WTC11 (cell line): ENCODE measurements around the gene PRKAG2. TPM values are rescaled to one million over a fixed set of nuclear protein-coding genes. Genes with fewer than 3 reads are reported as not detected.

ENCODE experiments used
- ATAC-seq: fragments of 200-7000 bp; cut with Tn5 transposase; 2 replicates; pipeline ENCODE4 v1.10.0; 2021; ENCODE audit warnings: mild to moderate bottlenecking, moderate library complexity
- CTCF ChIA-PET: fragments of 300-600 bp; sonication (Branson Sonifier 250); formaldehyde crosslinking; loops from one replicate; lab custom pipeline; 2021; ENCODE audit warnings: antibody characterized with exemption; lab: Charles Lee
- POLR2A ChIA-PET: fragments of 350-600 bp; sonication (Branson Sonifier 250); formaldehyde crosslinking; loops from one replicate; lab custom pipeline; 2021; ENCODE audit warnings: antibody characterized with exemption; lab: Charles Lee
- DNase-seq: peaks from one replicate; pipeline ENCODE4 v3.0.0; 2021; ENCODE audit warnings: low spot score
- H3K27ac Mint-ChIP-seq: 2 replicates; pipeline ENCODE4 v1.8.0; 2021; ENCODE audit warnings: mixed read lengths
- H3K27me3 Mint-ChIP-seq: 2 replicates; pipeline ENCODE4 v1.8.0; 2021; ENCODE audit warnings: low read depth, mild to moderate bottlenecking, moderate library complexity, mixed read lengths
- H3K36me3 Mint-ChIP-seq: 2 replicates; pipeline ENCODE4 v1.8.0; 2021; ENCODE audit warnings: mixed read lengths
- H3K4me1 Mint-ChIP-seq: 2 replicates; pipeline ENCODE4 v1.8.0; 2022; ENCODE audit warnings: mixed read lengths
- H3K4me3 Mint-ChIP-seq: 2 replicates; pipeline ENCODE4 v1.8.0; 2021; ENCODE audit warnings: mild to moderate bottlenecking, moderate library complexity, mixed read lengths
- H3K9me3 Mint-ChIP-seq: 2 replicates; pipeline ENCODE4 v1.8.0; 2021; ENCODE audit warnings: mixed read lengths
- EMX1 ChIP-seq: fragments of 250-450 bp; sonication (Bioruptor Pico); IDR thresholded peaks from 2 replicates; pipeline ENCODE4 v1.8.0; 2021; ENCODE audit warnings: mild to moderate bottlenecking
- FOXP1 ChIP-seq: sonication (generic); formaldehyde crosslinking; IDR thresholded peaks from 2 replicates; pipeline ENCODE4 v1.8.0; 2022; ENCODE audit warnings: missing genetic modification reagents, mild to moderate bottlenecking, moderate library complexity, borderline replicate concordance
- GABPB1 ChIP-seq: sonication (generic); formaldehyde crosslinking; IDR thresholded peaks from 2 replicates; pipeline ENCODE4 v1.8.1; 2023; ENCODE audit warnings: mild to moderate bottlenecking, missing genetic modification reagents
- GTF2I ChIP-seq: fragments of 250-450 bp; sonication (Bioruptor Pico); conservative IDR thresholded peaks from 2 replicates; pipeline ENCODE4 v1.4.0; 2021; ENCODE audit warnings: mild to moderate bottlenecking
- NR3C1 ChIP-seq: sonication (generic); formaldehyde crosslinking; conservative IDR thresholded peaks from 2 replicates; pipeline ENCODE4 v1.8.1; 2023; ENCODE audit warnings: low read depth, mild to moderate bottlenecking, missing genetic modification reagents
- PRRX2 ChIP-seq: fragments of 250-450 bp; sonication (Bioruptor Pico); IDR thresholded peaks from 2 replicates; pipeline ENCODE4 v1.8.0; 2021; ENCODE audit warnings: mild to moderate bottlenecking
- SP1 ChIP-seq: sonication (generic); formaldehyde crosslinking; conservative IDR thresholded peaks from 2 replicates; pipeline ENCODE4 v1.8.1; 2022; ENCODE audit warnings: missing genetic modification reagents
- ZBTB21 ChIP-seq: sonication (generic); formaldehyde crosslinking; IDR thresholded peaks from 2 replicates; pipeline ENCODE4 v1.8.1; 2023; ENCODE audit warnings: mild to moderate bottlenecking, missing genetic modification reagents, borderline replicate concordance
- ZNF219 ChIP-seq: sonication (generic); formaldehyde crosslinking; IDR thresholded peaks from 2 replicates; pipeline ENCODE4 v1.8.0; 2023; ENCODE audit warnings: missing genetic modification reagents, mild to moderate bottlenecking, borderline replicate concordance
- ZNF671 ChIP-seq: fragments of 250-450 bp; sonication (Bioruptor Pico); IDR thresholded peaks from 2 replicates; pipeline ENCODE4 v1.8.0; 2021; ENCODE audit warnings: mild to moderate bottlenecking
- total RNA-seq: library from RNA; stranded (reverse); gene quantifications from 3 replicates; pipeline ENCODE4 v1.2.3, GENCODE V29; 2021
- TF ChIP-seq, protein P1 (sequence below): sonication (generic); formaldehyde crosslinking; conservative IDR thresholded peaks from 2 replicates; pipeline ENCODE4 v1.8.1; 2023; ENCODE audit warnings: mild to moderate bottlenecking, low read depth, missing genetic modification reagents, moderate library complexity
- TF ChIP-seq, protein P2 (sequence below): sonication (generic); formaldehyde crosslinking; IDR thresholded peaks from 2 replicates; pipeline ENCODE4 v1.8.0; 2022; ENCODE audit warnings: missing genetic modification reagents
- TF ChIP-seq, protein P3 (sequence below): sonication (generic); formaldehyde crosslinking; IDR thresholded peaks from 2 replicates; pipeline ENCODE4 v1.8.1; 2023; ENCODE audit warnings: mild to moderate bottlenecking, missing genetic modification reagents, moderate library complexity
- TF ChIP-seq, protein P4 (sequence below): fragments of 250-450 bp; sonication (Bioruptor Pico); IDR thresholded peaks from 2 replicates; pipeline ENCODE4 v1.9.0; 2021; ENCODE audit warnings: mild to moderate bottlenecking
- TF ChIP-seq, protein P5 (sequence below): fragments of 200-600 bp; IDR thresholded peaks from 2 replicates; pipeline ENCODE4 v1.8.0; 2022; ENCODE audit warnings: antibody characterized with exemption

The PRKAG2 gene
- total RNA-seq, 1 experiment from 2014 or later, result 20.3 TPM

DNA sequence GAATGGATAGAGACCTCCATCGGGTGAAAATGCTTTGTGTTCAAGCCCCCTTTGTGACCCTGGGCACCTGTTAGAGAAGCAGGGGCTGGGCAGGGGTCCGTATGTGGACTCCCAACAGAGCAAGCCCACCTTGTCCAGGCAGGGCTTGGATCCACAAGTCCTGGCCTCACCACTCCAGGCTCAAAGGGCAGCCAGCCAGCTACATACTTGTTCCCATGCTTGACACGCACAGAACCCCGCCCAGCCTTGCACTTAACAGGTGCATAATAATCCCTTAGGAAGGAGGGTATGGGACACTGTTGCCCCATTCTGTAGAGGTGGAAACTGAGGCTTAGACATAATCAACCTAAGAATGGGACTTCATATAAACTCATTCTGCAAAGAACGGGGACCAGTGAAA, 160.6 kb downstream of the PRKAG2 start:
- ATAC-seq (no peak), DNase-seq (no peak)
- Mint-ChIP-seq H3K27ac (no peak overlapping the region), H3K36me3 (no peaks in the 10 kb centered on the region), H3K9me3 (0 out of 2 replicates have a peak, but pooled peaks cover 3% of the 10 kb centered on the region), H3K4me3 (no peak overlapping the region), H3K27me3 (no peaks in the 10 kb centered on the region; the same call in 1 of the 2 replicates), H3K4me1 (peaks cover 4% of the 10 kb centered on the region)
- TF ChIP-seq ZBTB21 (no peak), EMX1 (no peak), NR3C1 (no peak), GTF2I (CRISPR knock-in tag) (no peak), PRRX2 (CRISPR knock-in tag) (no peak), GABPB1 (no peak), FOXP1 (CRISPR knock-in tag) (no peak), ZNF671 (CRISPR knock-in tag) (no peak), SP1 (no peak), ZNF219 (CRISPR knock-in tag) (no peak)
- TF ChIP-seq, protein P1, sequence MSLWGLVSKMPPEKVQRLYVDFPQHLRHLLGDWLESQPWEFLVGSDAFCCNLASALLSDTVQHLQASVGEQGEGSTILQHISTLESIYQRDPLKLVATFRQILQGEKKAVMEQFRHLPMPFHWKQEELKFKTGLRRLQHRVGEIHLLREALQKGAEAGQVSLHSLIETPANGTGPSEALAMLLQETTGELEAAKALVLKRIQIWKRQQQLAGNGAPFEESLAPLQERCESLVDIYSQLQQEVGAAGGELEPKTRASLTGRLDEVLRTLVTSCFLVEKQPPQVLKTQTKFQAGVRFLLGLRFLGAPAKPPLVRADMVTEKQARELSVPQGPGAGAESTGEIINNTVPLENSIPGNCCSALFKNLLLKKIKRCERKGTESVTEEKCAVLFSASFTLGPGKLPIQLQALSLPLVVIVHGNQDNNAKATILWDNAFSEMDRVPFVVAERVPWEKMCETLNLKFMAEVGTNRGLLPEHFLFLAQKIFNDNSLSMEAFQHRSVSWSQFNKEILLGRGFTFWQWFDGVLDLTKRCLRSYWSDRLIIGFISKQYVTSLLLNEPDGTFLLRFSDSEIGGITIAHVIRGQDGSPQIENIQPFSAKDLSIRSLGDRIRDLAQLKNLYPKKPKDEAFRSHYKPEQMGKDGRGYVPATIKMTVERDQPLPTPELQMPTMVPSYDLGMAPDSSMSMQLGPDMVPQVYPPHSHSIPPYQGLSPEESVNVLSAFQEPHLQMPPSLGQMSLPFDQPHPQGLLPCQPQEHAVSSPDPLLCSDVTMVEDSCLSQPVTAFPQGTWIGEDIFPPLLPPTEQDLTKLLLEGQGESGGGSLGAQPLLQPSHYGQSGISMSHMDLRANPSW (CRISPR knock-in tag), result no peak
- TF ChIP-seq, protein P2, sequence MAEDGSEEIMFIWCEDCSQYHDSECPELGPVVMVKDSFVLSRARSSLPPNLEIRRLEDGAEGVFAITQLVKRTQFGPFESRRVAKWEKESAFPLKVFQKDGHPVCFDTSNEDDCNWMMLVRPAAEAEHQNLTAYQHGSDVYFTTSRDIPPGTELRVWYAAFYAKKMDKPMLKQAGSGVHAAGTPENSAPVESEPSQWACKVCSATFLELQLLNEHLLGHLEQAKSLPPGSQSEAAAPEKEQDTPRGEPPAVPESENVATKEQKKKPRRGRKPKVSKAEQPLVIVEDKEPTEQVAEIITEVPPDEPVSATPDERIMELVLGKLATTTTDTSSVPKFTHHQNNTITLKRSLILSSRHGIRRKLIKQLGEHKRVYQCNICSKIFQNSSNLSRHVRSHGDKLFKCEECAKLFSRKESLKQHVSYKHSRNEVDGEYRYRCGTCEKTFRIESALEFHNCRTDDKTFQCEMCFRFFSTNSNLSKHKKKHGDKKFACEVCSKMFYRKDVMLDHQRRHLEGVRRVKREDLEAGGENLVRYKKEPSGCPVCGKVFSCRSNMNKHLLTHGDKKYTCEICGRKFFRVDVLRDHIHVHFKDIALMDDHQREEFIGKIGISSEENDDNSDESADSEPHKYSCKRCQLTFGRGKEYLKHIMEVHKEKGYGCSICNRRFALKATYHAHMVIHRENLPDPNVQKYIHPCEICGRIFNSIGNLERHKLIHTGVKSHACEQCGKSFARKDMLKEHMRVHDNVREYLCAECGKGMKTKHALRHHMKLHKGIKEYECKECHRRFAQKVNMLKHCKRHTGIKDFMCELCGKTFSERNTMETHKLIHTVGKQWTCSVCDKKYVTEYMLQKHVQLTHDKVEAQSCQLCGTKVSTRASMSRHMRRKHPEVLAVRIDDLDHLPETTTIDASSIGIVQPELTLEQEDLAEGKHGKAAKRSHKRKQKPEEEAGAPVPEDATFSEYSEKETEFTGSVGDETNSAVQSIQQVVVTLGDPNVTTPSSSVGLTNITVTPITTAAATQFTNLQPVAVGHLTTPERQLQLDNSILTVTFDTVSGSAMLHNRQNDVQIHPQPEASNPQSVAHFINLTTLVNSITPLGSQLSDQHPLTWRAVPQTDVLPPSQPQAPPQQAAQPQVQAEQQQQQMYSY (CRISPR knock-in tag), result no peak
- TF ChIP-seq, protein P3, sequence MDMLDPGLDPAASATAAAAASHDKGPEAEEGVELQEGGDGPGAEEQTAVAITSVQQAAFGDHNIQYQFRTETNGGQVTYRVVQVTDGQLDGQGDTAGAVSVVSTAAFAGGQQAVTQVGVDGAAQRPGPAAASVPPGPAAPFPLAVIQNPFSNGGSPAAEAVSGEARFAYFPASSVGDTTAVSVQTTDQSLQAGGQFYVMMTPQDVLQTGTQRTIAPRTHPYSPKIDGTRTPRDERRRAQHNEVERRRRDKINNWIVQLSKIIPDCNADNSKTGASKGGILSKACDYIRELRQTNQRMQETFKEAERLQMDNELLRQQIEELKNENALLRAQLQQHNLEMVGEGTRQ (CRISPR knock-in tag), result no peak
- TF ChIP-seq, protein P4, sequence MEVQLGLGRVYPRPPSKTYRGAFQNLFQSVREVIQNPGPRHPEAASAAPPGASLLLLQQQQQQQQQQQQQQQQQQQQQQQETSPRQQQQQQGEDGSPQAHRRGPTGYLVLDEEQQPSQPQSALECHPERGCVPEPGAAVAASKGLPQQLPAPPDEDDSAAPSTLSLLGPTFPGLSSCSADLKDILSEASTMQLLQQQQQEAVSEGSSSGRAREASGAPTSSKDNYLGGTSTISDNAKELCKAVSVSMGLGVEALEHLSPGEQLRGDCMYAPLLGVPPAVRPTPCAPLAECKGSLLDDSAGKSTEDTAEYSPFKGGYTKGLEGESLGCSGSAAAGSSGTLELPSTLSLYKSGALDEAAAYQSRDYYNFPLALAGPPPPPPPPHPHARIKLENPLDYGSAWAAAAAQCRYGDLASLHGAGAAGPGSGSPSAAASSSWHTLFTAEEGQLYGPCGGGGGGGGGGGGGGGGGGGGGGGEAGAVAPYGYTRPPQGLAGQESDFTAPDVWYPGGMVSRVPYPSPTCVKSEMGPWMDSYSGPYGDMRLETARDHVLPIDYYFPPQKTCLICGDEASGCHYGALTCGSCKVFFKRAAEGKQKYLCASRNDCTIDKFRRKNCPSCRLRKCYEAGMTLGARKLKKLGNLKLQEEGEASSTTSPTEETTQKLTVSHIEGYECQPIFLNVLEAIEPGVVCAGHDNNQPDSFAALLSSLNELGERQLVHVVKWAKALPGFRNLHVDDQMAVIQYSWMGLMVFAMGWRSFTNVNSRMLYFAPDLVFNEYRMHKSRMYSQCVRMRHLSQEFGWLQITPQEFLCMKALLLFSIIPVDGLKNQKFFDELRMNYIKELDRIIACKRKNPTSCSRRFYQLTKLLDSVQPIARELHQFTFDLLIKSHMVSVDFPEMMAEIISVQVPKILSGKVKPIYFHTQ (CRISPR knock-in tag), result no peak
- TF ChIP-seq, protein P5, sequence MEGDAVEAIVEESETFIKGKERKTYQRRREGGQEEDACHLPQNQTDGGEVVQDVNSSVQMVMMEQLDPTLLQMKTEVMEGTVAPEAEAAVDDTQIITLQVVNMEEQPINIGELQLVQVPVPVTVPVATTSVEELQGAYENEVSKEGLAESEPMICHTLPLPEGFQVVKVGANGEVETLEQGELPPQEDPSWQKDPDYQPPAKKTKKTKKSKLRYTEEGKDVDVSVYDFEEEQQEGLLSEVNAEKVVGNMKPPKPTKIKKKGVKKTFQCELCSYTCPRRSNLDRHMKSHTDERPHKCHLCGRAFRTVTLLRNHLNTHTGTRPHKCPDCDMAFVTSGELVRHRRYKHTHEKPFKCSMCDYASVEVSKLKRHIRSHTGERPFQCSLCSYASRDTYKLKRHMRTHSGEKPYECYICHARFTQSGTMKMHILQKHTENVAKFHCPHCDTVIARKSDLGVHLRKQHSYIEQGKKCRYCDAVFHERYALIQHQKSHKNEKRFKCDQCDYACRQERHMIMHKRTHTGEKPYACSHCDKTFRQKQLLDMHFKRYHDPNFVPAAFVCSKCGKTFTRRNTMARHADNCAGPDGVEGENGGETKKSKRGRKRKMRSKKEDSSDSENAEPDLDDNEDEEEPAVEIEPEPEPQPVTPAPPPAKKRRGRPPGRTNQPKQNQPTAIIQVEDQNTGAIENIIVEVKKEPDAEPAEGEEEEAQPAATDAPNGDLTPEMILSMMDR, result no peak
- CTCF ChIA-PET, result no interaction called here
- POLR2A ChIA-PET, result no interaction called here
